BE2C (cell line): ENCODE data around the gene PGRMC2.
"Not testable (repeated sequence)": the region's sequence is repeated elsewhere in the genome, so short reads cannot be mapped to it uniquely, and the experiment has no call there.

Experiments used
- DNase-seq: peaks from one replicate; pipeline ENCODE4 v3.0.0-alpha.2; 2020
- H3K27me3 ChIP-seq: fragments of 250-450 bp; sonication (Bioruptor Pico); 2 replicates; pipeline ENCODE4 v1.5.1; 2020; ENCODE audit warnings: mild to moderate bottlenecking
- H3K36me3 ChIP-seq: fragments of 250-450 bp; sonication (Bioruptor Pico); 2 replicates; pipeline ENCODE4 v1.5.1; 2020; ENCODE audit warnings: mild to moderate bottlenecking
- H3K4me1 ChIP-seq: fragments of 250-450 bp; sonication (Bioruptor Pico); 2 replicates; pipeline ENCODE4 v1.5.1; 2020
- H3K4me3 ChIP-seq: 2 replicates; pipeline ENCODE4 v1.5.1; 2011; ENCODE audit warnings: low read depth, low read length
- H3K9me3 ChIP-seq: fragments of 250-450 bp; sonication (Bioruptor Pico); 2 replicates; pipeline ENCODE4 v1.5.1; 2020
- TF ChIP-seq, protein P1 (sequence below): IDR thresholded peaks from 2 replicates; pipeline ENCODE4 v1.5.1; 2012; ENCODE audit warnings: mild to moderate bottlenecking, low read depth, low read length

The PGRMC2 gene

GRCh38 chr4:128275346-128275745 lies 12.3 kb downstream of the PGRMC2 start:
- H3K27me3 ChIP-seq = no peaks in the 10 kb centered on the region
- TF ChIP-seq, protein P1, sequence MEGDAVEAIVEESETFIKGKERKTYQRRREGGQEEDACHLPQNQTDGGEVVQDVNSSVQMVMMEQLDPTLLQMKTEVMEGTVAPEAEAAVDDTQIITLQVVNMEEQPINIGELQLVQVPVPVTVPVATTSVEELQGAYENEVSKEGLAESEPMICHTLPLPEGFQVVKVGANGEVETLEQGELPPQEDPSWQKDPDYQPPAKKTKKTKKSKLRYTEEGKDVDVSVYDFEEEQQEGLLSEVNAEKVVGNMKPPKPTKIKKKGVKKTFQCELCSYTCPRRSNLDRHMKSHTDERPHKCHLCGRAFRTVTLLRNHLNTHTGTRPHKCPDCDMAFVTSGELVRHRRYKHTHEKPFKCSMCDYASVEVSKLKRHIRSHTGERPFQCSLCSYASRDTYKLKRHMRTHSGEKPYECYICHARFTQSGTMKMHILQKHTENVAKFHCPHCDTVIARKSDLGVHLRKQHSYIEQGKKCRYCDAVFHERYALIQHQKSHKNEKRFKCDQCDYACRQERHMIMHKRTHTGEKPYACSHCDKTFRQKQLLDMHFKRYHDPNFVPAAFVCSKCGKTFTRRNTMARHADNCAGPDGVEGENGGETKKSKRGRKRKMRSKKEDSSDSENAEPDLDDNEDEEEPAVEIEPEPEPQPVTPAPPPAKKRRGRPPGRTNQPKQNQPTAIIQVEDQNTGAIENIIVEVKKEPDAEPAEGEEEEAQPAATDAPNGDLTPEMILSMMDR = no peak
- peaks cover 26% of the 10 kb centered on the region for H3K36me3 ChIP-seq
- no peaks in the 10 kb centered on the region for H3K9me3 ChIP-seq
- no peak for DNase-seq
- H3K4me3 ChIP-seq = no peak overlapping the region
- no peaks in the 10 kb centered on the region for H3K4me1 ChIP-seq

- Histone ChIP-seq H3K36me3 (peaks cover 22% of the 10 kb centered on the region), H3K9me3 (no peaks in the 10 kb centered on the region), H3K27me3 (no peaks in the 10 kb centered on the region), H3K4me1 (no peaks in the 10 kb centered on the region), H3K4me3 (no peak overlapping the region)
- no peak for DNase-seq
- TF ChIP-seq, protein P1 = no peak
Observed at GRCh38 chr4:128271551-128271950, 16.1 kb downstream of the PGRMC2 start.

DNA sequence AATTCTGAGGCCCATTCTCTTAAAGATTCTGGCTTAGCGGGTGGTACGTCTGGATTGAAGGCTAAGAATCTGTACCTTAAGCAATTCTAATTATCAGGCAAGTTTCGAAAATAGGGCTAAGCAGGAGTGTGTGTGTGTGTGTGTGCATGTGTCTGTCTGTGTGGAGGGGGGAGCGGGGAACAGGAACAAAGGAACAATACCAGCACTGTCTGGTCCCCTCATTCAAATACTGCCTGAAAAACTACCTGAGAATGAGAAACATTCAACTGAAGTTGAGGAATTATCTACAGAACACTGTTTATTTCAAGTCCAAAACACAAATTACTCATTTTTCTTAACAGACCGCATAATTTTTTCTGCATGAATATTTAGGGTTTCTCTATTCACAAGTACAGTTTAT lies 18.6 kb downstream of the PGRMC2 start:
- Histone ChIP-seq H3K4me1 (no peaks in the 10 kb centered on the region), H3K9me3 (0 out of 2 replicates have a peak, but pooled peaks cover 4% of the 10 kb centered on the region), H3K4me3 (no peak overlapping the region), H3K36me3 (peaks cover 22% of the 10 kb centered on the region), H3K27me3 (no peaks in the 10 kb centered on the region)
- TF ChIP-seq, protein P1 = no peak
- no peak for DNase-seq

- Histone ChIP-seq H3K4me1 (no peaks in the 10 kb centered on the region), H3K9me3 (0 out of 2 replicates have a peak, but pooled peaks cover 4% of the 10 kb centered on the region), H3K4me3 (no peak overlapping the region), H3K36me3 (peaks cover 22% of the 10 kb centered on the region), H3K27me3 (no peaks in the 10 kb centered on the region)
- DNase-seq = no peak
- TF ChIP-seq, protein P1 = no peak
Observed at GRCh38 chr4:128267745-128268144, 19.9 kb downstream of the PGRMC2 start.

GRCh38 chr4:128267171-128267570 lies 20.4 kb downstream of the PGRMC2 start:
- not testable (repeated sequence) for H3K9me3 ChIP-seq, H3K4me1 ChIP-seq
- H3K36me3 ChIP-seq = peaks cover 22% of the 10 kb centered on the region

DNA sequence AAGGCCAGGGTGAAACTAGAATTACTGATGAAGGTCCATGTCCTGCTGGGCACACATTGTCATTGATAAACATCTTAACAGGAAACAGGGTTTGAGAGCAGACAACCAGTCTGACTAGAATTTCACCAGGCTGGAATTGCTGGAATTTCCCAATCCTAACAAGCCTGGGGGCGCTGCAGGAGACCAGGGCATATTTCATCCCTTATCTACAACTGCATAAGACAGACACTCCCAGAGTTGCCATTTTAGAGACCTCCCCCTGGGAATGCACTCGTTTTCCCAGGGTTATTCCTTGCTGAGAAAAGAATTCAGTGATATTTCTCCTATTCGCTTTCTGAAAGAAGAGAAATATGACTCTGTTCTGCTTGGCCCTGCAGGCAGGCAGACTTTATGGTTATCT lies 22.1 kb downstream of the PGRMC2 start:
- H3K4me1 ChIP-seq = not testable (repeated sequence)
- DNase-seq = peak; percentile 26

More at GRCh38 chr4:128267171-128267570, 20.4 kb downstream of the PGRMC2 start:
- DNase-seq, H3K4me3 ChIP-seq, H3K27me3 ChIP-seq: not testable (repeated sequence)

GRCh38 chr4:128259889-128260288 lies 27.7 kb downstream of the PGRMC2 start:
- H3K27me3 ChIP-seq, H3K4me3 ChIP-seq, DNase-seq, H3K36me3 ChIP-seq, H3K9me3 ChIP-seq, H3K4me1 ChIP-seq: not testable (repeated sequence)

More for the DNA sequence above, 22.1 kb downstream of the PGRMC2 start:
- peaks cover 11% of the 10 kb centered on the region for H3K36me3 ChIP-seq
- H3K4me3 ChIP-seq, H3K9me3 ChIP-seq, H3K27me3 ChIP-seq: not testable (repeated sequence)

- H3K4me3 ChIP-seq, H3K9me3 ChIP-seq, DNase-seq, H3K4me1 ChIP-seq, H3K27me3 ChIP-seq, H3K36me3 ChIP-seq: not testable (repeated sequence)
Observed at GRCh38 chr4:128258166-128258565, 29.4 kb downstream of the PGRMC2 start.
